Smooth muscle cell (in vitro differentiated cells): ENCODE results near the gene OR10H5. TPM values are rescaled to one million over a fixed set of nuclear protein-coding genes. Genes with fewer than 3 reads are reported as not detected.

ENCODE experiments used
- DNase-seq: peaks from one replicate; lab custom pipeline; 2025; ENCODE audit not compliant: unreplicated experiment; lab: John Stamatoyannopoulos, UW
- H2AFZ ChIP-seq: fragments of 200-600 bp; sonication (generic); 2 replicates; pipeline ENCODE4 v1.6.0; 2016; ENCODE audit warnings: antibody characterized with exemption, low read depth, mild to moderate bottlenecking
- H3F3A ChIP-seq: fragments of 200-600 bp; sonication (generic); 2 replicates; pipeline ENCODE4 v1.6.0; 2017; ENCODE audit warnings: antibody characterized with exemption, low read depth
- H3K27ac ChIP-seq: fragments of 200-600 bp; sonication (generic); 2 replicates; pipeline ENCODE4 v1.5.1; 2016; ENCODE audit warnings: low read depth, mild to moderate bottlenecking
- H3K27me3 ChIP-seq: fragments of 200-600 bp; sonication (generic); 2 replicates; pipeline ENCODE4 v1.6.1; 2016; ENCODE audit warnings: low read depth, mild to moderate bottlenecking
- H3K36me3 ChIP-seq: fragments of 200-600 bp; sonication (generic); 2 replicates; pipeline ENCODE4 v1.5.1; 2016; ENCODE audit warnings: low read depth
- H3K4me1 ChIP-seq: fragments of 200-600 bp; sonication (generic); 2 replicates; pipeline ENCODE4 v1.5.1; 2016; ENCODE audit warnings: low read depth
- H3K4me2 ChIP-seq: fragments of 200-600 bp; sonication (generic); 2 replicates; pipeline ENCODE4 v1.6.0; 2016; ENCODE audit warnings: mild to moderate bottlenecking
- H3K4me3 ChIP-seq: fragments of 200-600 bp; sonication (generic); 2 replicates; pipeline ENCODE4 v1.5.1; 2016; ENCODE audit warnings: mild to moderate bottlenecking
- H3K79me2 ChIP-seq: fragments of 200-600 bp; sonication (generic); 2 replicates; pipeline ENCODE4 v1.6.0; 2016; ENCODE audit warnings: low read depth, mild to moderate bottlenecking
- H3K9ac ChIP-seq: fragments of 200-600 bp; sonication (generic); 2 replicates; pipeline ENCODE4 v1.6.0; 2016; ENCODE audit warnings: low read depth
- H3K9me3 ChIP-seq: fragments of 200-600 bp; sonication (generic); replicated peaks from 2 replicates; pipeline ENCODE4 v1.5.1; 2016; ENCODE audit warnings: low read depth
- H4K20me1 ChIP-seq: fragments of 200-600 bp; sonication (generic); 2 replicates; pipeline ENCODE4 v1.6.0; 2016; ENCODE audit warnings: low read depth
- CTCF ChIP-seq: fragments of 200-600 bp; sonication (generic); IDR thresholded peaks from 2 replicates; pipeline ENCODE4 v1.5.1; 2017; ENCODE audit warnings: borderline replicate concordance, mild to moderate bottlenecking, antibody characterized with exemption; ENCODE audit not compliant: insufficient read depth, poor library complexity, severe bottlenecking
- WGBS: methylation state at CpG from one replicate; pipeline ENCODE4 v1.1.7; 2016; ENCODE audit warnings: low lambda C conversion rate; 5-methylcytosine and 5-hydroxymethylcytosine counted together
- polyA plus RNA-seq: library from polyadenylated mRNA; unstranded; fragments of >200 nt; fragmentation: Nextera tagmentation; extraction: Ambion mirVana; gene quantifications from 2 replicates; pipeline ENCODE4 v1.2.1, GENCODE V29; 2016
- total RNA-seq: library from RNA; depleted of rRNA; stranded (reverse); fragments of >200 nt; gene quantifications from 2 replicates; pipeline ENCODE4 v1.2.3, GENCODE V29; 2014

Gene OR10H5
- total and polyA plus RNA-seq, 2 experiments from 2014 or later, result not detected

GRCh38 chr19:15775249-15775648 lies 12.2 kb upstream of the OR10H5 start:
- H3K9ac ChIP-seq, result no peak overlapping the region
- H2AFZ ChIP-seq, result no peak overlapping the region
- H3K36me3 ChIP-seq, result no peaks in the 10 kb centered on the region
- no peaks in the 10 kb centered on the region for H3K27me3 ChIP-seq
- no peak for TF ChIP-seq CTCF
- no peaks in the 10 kb centered on the region for H3F3A ChIP-seq
- no peak overlapping the region for H3K27ac ChIP-seq
- no peaks in the 10 kb centered on the region for H3K79me2 ChIP-seq
- no peak overlapping the region for H3K4me2 ChIP-seq
- no peaks in the 10 kb centered on the region for H4K20me1 ChIP-seq
- H3K4me1 ChIP-seq, result no peaks in the 10 kb centered on the region
- WGBS, result 28% methylated on average over 2 of the region's 2 CpGs
- DNase-seq, result no peak
- no peak overlapping the region for H3K4me3 ChIP-seq
- H3K9me3 ChIP-seq, result peaks cover 4% of the 10 kb centered on the region

GRCh38 chr19:15776264-15776663 lies 11.2 kb upstream of the OR10H5 start:
- Histone ChIP-seq H3K9ac (no peak overlapping the region), H3K27me3 (no peaks in the 10 kb centered on the region), H3K4me2 (no peak overlapping the region), H3K36me3 (no peaks in the 10 kb centered on the region), H3F3A (no peaks in the 10 kb centered on the region), H4K20me1 (no peaks in the 10 kb centered on the region), H3K79me2 (no peaks in the 10 kb centered on the region), H2AFZ (no peak overlapping the region), H3K4me3 (no peak overlapping the region), H3K4me1 (no peaks in the 10 kb centered on the region), H3K27ac (no peak overlapping the region), H3K9me3 (peaks cover 4% of the 10 kb centered on the region)
- no peak for DNase-seq
- 80% methylated on average over 4 of the region's 4 CpGs for WGBS
- no peak for TF ChIP-seq CTCF

GRCh38 chr19:15776991-15777970 lies 10.2 kb upstream of the OR10H5 start:
- Histone ChIP-seq H2AFZ (no peak overlapping the region), H3K4me1 (no peaks in the 10 kb centered on the region), H3F3A (no peaks in the 10 kb centered on the region), H4K20me1 (no peaks in the 10 kb centered on the region), H3K27ac (no peak overlapping the region), H3K79me2 (no peaks in the 10 kb centered on the region), H3K4me3 (no peak overlapping the region), H3K36me3 (no peaks in the 10 kb centered on the region), H3K9ac (no peak overlapping the region), H3K9me3 (peaks cover 4% of the 10 kb centered on the region), H3K4me2 (no peak overlapping the region), H3K27me3 (no peaks in the 10 kb centered on the region)
- 62% methylated on average over 9 of the region's 9 CpGs for WGBS
- TF ChIP-seq CTCF, result no peak
- no peak for DNase-seq
